Measurements from ENCODE around the gene CDC16.
A peak's percentile ranks its signal among the peaks of the same experiment; 100 is the strongest.
"Not testable (repeated sequence)": the region's sequence is repeated elsewhere in the genome, so short reads cannot be mapped to it uniquely, and the experiment has no call there.

The CDC16 gene

GRCh38 chr13:114263578-114263977 lies 28.9 kb downstream of the CDC16 start:
- no peak for DNase-seq

DNA sequence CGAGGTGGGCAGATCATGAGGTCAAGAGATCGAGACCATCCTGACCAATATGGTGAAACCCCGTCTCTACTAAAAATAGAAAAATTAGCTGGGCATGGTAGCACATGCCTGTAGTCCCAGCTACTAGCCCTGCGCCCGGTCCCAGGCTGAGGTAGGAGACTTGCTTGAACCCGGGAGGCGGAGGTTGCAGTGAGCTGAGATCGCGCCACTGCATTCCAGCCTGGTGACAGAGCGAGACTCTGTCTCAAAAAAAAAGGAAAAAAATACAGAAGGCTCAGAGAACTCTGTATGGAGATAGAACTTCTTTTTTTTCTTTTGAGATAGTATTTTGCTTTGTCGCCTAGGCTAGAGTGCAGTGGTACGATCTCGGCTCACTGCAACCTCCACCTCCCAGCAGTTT lies 29.6 kb downstream of the CDC16 start:
- not testable (repeated sequence) for DNase-seq

DNA sequence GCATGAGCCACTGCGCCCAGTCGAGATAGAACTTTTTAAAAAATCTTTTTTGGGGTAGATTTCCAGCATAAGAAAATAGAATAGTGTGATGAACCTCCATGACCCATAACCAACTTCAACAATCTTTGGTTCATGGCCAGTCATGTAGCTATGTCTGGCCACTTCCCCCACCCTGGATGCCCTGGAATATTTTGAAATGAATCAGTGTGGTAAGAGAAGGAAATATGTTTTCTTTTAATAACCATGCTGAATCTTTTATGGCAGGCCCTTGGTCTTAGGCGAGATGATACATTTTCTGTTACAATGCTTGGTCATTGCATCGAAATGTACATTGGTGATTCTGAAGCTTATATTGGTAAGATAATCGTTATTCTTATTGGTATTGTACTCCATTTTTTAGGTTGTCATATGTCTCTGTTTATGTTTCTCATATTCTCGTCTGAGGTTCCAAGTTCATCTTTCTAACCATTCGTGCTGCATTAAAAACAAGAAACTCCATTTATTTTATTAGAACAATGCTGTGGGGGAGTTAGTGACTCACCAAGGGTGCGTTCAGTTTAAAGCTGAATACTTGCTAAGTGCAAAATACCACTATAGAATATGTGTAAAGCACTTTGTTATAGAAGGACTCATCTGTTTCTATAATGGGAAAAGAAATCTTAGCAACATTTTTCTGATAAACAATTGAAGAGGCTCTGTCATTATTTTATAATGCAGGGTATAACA lies 30.4 kb downstream of the CDC16 start:
- DNase-seq = peak in 1 of 51 donors; percentile 6

DNA sequence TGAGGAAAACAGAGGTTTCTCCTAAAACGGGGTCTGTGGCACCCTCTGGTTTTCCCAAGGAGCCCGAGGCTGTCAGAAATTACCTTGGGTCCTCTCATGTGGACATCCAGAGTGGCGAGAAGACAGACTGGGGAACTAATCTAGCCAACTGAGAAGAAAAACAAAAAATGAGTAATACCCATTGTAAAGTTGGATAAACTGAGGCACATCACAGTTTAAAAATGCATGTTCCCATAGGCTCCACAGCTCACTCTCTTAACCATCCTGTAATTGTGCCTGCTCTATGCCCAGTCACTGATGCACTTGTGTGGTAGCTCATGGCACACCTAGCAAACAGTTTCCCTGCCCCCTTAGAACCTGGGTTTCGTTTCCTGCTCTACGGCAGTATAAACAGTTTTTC lies 31.5 kb downstream of the CDC16 start:
- DNase-seq = no peak

DNA sequence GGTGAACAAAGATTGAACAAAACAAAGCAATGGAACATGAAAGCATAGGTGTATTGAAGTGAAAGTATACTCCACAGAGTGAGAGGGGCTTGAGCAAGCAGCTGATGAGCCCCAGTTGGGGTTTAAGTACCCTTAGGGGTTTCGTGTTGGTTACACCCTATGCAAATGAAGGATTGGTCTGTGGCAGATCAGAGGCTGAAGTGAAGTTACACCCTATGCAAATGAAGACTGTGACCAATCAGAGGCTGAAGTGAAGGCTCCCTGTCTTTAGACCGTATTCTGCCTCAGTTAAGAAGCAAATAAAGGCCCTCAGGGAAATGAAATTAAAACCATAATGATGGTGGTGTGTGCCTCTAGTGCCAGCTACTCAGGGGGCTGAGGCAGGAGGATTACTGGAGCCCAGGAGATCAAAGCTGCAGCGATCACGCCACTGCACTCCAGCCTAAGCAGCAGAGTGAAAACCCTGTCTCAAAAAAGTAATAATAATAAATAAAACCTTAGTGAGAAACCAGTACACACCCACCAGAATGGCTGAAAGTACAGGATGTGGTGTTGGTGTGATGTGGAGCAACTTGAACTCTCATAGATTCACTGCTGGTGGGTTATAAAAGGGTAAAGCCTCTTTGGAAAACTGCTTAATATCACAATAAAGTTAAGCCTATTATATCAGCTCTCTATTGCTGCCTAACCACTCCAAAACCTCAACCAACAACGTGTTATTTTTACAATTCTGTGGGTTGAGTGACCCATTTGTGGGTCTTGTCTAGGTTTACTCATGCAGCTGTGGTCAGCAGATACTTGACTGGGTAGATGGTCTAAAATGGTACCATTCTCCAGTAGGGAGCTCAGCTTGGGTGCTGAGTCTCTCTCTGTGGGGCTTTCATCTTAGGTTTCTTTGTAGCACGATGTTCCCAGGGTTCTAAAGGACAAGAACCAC lies 33.9 kb downstream of the CDC16 start:
- no peak for DNase-seq

- DNase-seq = no peak
Observed at GRCh38 chr13:114269281-114269770, 34.6 kb downstream of the CDC16 start.

DNA sequence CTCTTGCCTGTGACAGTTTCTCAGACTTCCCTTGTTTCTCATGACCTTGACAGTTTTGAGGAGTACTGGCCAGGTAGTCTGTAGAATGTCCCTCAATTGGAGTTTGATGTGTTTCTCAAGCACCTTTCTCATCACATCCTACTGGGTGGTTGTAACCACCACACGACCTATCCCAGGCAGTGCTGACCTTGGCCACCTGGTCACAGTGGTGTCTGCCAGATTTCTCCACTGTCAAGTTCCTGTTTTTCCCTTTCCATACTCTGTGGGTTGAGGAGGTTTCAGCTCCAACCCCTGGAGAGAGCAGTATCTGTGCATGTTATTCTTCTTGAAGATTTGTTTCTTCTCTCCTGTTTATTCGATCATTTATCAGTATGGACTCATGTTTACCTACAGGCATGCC lies 38.3 kb downstream of the CDC16 start:
- no peak for DNase-seq

GRCh38 chr13:114275304-114275703 lies 40.6 kb downstream of the CDC16 start:
- DNase-seq = no peak

DNA sequence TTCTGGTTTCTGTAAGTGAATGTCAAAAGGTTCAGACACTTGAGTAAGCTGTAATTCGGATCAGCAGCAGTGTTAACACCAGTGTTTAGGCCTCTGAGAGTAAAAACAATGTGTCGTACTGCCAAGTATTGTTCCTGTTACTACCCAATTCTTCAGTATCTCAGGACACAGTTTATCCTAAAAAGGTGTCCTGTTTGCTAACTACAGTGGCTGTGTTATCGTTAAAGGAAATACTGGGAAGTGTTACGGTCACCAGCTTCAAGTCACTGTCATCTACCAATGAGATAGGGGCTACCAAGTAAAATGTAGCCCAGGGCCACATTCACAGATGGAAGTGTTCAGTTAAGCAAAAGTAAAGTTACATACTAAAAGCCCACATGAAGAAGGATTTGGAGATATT lies 44.4 kb downstream of the CDC16 start:
- no peak for DNase-seq

- no peak for DNase-seq
Observed at GRCh38 chr13:114279758-114280355, 45.2 kb downstream of the CDC16 start.

DNA sequence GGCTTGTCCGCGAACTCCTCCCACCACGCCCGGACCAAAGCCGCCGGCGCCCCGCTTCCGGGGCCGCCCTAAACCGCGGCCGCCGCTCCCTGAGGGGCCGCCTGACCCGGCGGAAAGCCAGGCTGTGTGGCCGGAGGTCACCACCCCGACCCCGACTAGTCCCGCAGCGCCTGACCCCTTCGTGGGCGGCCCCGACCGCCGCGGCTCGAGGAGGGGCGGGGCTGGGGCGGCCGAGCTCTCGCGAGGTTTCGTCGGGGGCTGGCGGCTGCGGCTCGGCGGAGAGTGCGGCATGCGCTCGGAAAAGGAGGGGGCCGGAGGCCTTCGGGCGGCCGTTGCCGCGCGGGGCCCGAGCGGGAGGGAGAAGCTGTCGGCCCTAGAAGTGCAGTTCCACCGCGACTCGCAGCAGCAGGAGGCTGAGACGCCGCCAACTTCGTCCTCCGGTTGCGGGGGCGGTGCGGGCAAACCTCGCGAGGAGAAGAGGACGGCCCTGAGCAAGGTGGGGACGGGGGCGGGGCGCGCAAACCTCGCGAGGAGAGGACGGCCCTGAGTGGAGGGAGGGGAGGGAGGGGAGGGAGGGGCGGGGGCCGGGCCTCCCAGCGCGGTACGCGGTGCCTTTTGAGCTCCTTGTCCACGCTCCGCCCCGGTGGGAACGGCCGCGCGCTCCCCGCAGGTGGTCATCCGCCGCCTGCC lies 46.8 kb downstream of the CDC16 start, which contains the start of gene UPF3A:
UPF3A (plus strand) TSS at position 251 of the 690 bp plus-strand sequence; CDS start at position 290, 39 bp downstream.
- DNase-seq = peak; percentile 69 to 99 (median 90)

DNA sequence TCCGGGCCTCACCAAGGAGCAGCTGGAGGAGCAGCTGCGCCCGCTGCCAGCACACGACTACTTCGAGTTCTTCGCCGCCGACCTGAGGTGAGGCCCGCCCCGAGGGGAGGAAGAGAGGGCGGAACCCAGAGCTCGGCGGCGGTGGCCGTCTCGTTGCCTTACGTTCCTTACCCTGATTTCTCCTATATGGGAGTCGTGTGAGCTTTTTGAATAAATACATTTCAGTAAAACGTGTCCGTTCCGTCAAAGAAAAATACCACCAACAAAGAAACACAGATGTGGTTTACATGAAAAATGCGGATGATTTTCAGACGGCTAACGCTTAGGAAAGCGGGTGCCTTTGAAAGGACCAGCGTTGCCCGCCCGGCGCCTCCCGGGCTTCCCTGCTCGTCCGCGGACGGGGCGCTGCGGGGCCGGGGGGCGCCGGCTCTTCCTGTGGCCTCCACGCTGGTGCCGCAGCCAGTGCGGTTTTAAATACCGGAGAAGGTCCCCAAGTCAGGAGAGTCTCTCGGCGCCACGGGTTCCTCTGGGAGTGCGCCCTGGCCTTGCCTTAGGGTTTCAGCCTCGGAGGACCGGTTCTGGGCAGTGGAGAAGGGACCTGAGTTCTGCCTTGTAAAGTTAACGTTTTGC lies 47.5 kb downstream of the CDC16 start:
- DNase-seq = peak in 23 of 51 donors; percentile 3 to 85 (median 25)

GRCh38 chr13:114283576-114283975 lies 48.9 kb downstream of the CDC16 start:
- DNase-seq = no peak

- no peak for DNase-seq
Observed at GRCh38 chr13:114284680-114285079, 50.0 kb downstream of the CDC16 start.

- DNase-seq = peak in 5 of 51 donors; percentile 5 to 17 (median 11)
Observed at GRCh38 chr13:114285166-114285808, 50.6 kb downstream of the CDC16 start.

GRCh38 chr13:114286808-114287207 lies 52.1 kb downstream of the CDC16 start:
- no peak for DNase-seq

DNA sequence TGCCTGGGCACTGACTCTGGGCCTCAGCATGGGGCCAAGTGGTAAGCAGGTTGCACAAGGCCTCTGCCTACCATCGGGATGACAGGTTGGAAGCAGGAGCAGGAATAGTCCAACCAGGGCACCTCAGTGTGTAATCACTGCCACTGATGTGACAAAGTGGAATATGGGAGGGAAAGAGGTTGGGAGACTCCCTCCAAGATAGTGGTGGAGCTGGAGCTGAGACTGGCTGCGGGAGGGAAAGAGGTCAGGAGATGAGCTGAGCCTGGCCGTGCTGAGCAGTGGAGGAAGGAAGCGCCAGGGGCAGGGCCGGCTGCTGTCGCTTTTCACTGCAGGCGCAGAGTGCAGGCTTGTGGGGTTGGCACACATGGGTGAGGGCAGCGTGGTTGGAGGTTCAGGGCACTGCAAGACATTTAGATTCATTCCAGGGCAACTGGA lies 53.5 kb downstream of the CDC16 start:
- no peak for DNase-seq

DNA sequence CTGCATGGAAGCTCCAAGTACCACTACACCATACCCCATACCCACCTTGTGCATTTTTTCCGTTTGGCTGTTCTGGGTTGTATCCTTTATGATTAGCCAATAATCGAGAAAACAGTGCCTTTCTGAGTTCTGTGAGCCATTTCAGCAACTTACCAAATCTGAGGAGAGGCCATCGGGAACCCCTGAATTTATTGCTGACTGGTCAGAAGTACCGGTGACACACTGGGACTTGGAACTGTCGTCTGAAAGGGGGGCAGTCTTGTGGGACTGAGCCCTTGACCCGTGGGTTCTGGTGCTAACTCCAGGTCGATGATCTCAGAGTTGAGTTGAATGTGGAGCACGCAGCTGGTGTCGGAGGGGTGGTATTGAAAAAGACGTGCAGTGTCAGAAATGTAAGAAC lies 61.8 kb downstream of the CDC16 start:
- no peak for DNase-seq

- no peak for DNase-seq
Observed at GRCh38 chr13:114296902-114297301, 62.2 kb downstream of the CDC16 start.

GRCh38 chr13:114298866-114299265 lies 64.2 kb downstream of the CDC16 start:
- no peak for DNase-seq
